ENCODE measurements around the gene CDH11.

DNA sequence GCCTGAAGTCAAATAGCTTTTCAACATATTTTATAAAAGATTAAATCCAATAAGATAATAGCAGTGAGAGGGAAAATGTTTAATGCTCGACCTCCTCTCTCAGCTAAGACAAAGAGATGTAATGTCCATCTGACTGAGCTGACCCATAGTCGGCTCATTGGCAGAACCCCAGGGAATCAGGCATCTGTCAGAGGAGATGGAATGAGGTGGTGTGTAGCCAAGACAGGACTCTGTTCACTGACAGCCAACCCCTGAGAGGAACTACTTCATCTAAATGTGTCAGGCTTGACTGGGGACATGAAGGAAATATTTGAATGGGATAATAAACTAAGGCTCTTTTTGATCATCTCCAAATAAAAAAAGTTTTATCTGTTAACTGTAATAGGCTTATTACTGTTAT, 188.0 kb downstream of the CDH11 start:
- TF ChIP-seq, protein P1, sequence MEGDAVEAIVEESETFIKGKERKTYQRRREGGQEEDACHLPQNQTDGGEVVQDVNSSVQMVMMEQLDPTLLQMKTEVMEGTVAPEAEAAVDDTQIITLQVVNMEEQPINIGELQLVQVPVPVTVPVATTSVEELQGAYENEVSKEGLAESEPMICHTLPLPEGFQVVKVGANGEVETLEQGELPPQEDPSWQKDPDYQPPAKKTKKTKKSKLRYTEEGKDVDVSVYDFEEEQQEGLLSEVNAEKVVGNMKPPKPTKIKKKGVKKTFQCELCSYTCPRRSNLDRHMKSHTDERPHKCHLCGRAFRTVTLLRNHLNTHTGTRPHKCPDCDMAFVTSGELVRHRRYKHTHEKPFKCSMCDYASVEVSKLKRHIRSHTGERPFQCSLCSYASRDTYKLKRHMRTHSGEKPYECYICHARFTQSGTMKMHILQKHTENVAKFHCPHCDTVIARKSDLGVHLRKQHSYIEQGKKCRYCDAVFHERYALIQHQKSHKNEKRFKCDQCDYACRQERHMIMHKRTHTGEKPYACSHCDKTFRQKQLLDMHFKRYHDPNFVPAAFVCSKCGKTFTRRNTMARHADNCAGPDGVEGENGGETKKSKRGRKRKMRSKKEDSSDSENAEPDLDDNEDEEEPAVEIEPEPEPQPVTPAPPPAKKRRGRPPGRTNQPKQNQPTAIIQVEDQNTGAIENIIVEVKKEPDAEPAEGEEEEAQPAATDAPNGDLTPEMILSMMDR (IDR thresholded peaks at IDR 0.05; ENCODE audit: low read depth, low read length), result no peak
- TF ChIP-seq EZH2phosphoT487 (IDR thresholded peaks at IDR 0.05; ENCODE audit: low read depth), result no peak
